K562 (cell line): ENCODE measurements around the gene BIVM. TPM values are rescaled to one million over a fixed set of nuclear protein-coding genes. Genes with fewer than 3 reads are reported as not detected.

Source experiments
- ARID1B ChIP-seq: fragments of 450-650 bp; IDR thresholded peaks from 2 replicates; pipeline ENCODE4 v1.6.1; 2016; ENCODE audit warnings: antibody characterized with exemption, mild to moderate bottlenecking, inconsistent platforms
- CTBP1 ChIP-seq: fragments of 450-650 bp; IDR thresholded peaks from 2 replicates; pipeline ENCODE4 v1.6.1; 2016; ENCODE audit warnings: borderline replicate concordance
- DPF2 ChIP-seq: fragments of 450-650 bp; IDR thresholded peaks from 2 replicates; pipeline ENCODE4 v1.6.1; 2016
- HES1 ChIP-seq: fragments of 450-650 bp; IDR thresholded peaks from 2 replicates; pipeline ENCODE4 v1.6.1; 2016; ENCODE audit warnings: low read depth, mild to moderate bottlenecking, moderate library complexity
- HINFP ChIP-seq: fragments of 450-650 bp; conservative IDR thresholded peaks from 2 replicates; pipeline ENCODE4 v1.6.1; 2016; ENCODE audit warnings: missing genetic modification characterization, low read depth, mild to moderate bottlenecking, control low read depth, missing compliant biosample characterization
- KLF16 ChIP-seq: IDR thresholded peaks from 2 replicates; pipeline ENCODE4 v1.6.1; 2016; ENCODE audit warnings: antibody characterized with exemption
- MEF2A ChIP-seq: IDR thresholded peaks from 2 replicates; pipeline ENCODE4 v1.6.1; 2011; ENCODE audit warnings: low read depth, mild to moderate bottlenecking, low read length, moderate library complexity; ENCODE audit not compliant: control insufficient read depth
- SETDB1 ChIP-seq: IDR thresholded peaks from one replicate; pipeline ENCODE4 v1.6.1; 2012; ENCODE audit warnings: low read length, control low read depth, inconsistent platforms
- SMARCC2 ChIP-seq: fragments of 450-650 bp; IDR thresholded peaks from 2 replicates; pipeline ENCODE4 v1.6.1; 2017; ENCODE audit warnings: antibody characterized with exemption, moderate library complexity, mild to moderate bottlenecking, low read depth
- SNRNP70 ChIP-seq: fragments of 200-400 bp; formaldehyde crosslinking; optimal IDR thresholded peaks from 2 replicates; pipeline ENCODE3; 2017; ENCODE audit warnings: low read depth, low read length
- ZBTB40 ChIP-seq, 2 experiments: fragments of 450-650 bp in 1 of 2; sonication (generic) in 1 of 2; formaldehyde crosslinking in 1 of 2; IDR thresholded peaks; 2 replicates each; pipeline versions ENCODE4 v1.7.1 to v1.9.0; 2016 to 2022; ENCODE audit warnings: inconsistent platforms in 1 of 2, mild to moderate bottlenecking in 1 of 2, missing genetic modification reagents in 1 of 2
- ZC3H8 ChIP-seq: fragments of 450-650 bp; IDR thresholded peaks from 2 replicates; pipeline ENCODE4 v1.6.1; 2017
- ZKSCAN1 ChIP-seq: fragments of 150-350 bp; IDR thresholded peaks from 2 replicates; pipeline ENCODE4 v1.6.1; 2016; ENCODE audit warnings: low read depth, low read length
- ZNF551 ChIP-seq: fragments of 250-450 bp; sonication (Bioruptor Pico); IDR thresholded peaks from 2 replicates; pipeline ENCODE4 v1.5.0; 2021; ENCODE audit warnings: mild to moderate bottlenecking, moderate library complexity
- ZNF586 ChIP-seq: fragments of 450-650 bp; formaldehyde crosslinking; conservative IDR thresholded peaks from 2 replicates; pipeline ENCODE4 v1.4.0; 2020; ENCODE audit warnings: mild to moderate bottlenecking, moderate library complexity
- polyA plus RNA-seq, 8 experiments: library from polyadenylated mRNA; depleted of rRNA in 4 of 8; stranded (reverse) in 5 of 8; unstranded in 3 of 8; fragments of >200 nt; fragmentation: Nextera tagmentation in 2 of 8; fragmentation: Illumina TruSeq in 1 of 8; extraction: Ambion mirVana in 2 of 8; extraction: Trizol in 1 of 8; gene quantifications; 2 replicates each; pipeline versions ENCODE4 v1.2.1 to v1.2.3, GENCODE V29; 2011 to 2014; ENCODE audit warnings: inconsistent platforms in 1 of 8, missing spikeins in 1 of 8
- total RNA-seq, 7 experiments: library from RNA; depleted of rRNA in 6 of 7; stranded (reverse); fragments of >200 nt in 6 of 7; fragmentation: Illumina TruSeq in 2 of 7; extraction: Trizol in 2 of 7; gene quantifications; 2 replicates each; pipeline versions ENCODE4 v1.2.1 to v1.2.3, GENCODE V29; 2011 to 2021; ENCODE audit warnings: low replicate concordance in 1 of 7

The BIVM gene
- total and polyA plus RNA-seq, 9 of the 15 experiments (the other 6 are each of a cell fraction or from before 2014, with no cell fraction given): 3.6 to 23.1 (median 16.8) TPM

- TF ChIP-seq ZBTB40 (IDR thresholded peaks at IDR 0.05) (no peak), ZBTB40 (CRISPR knock-in tag; IDR thresholded peaks at IDR 0.05) (no peak), ZKSCAN1 (no peak), ZNF586 (CRISPR knock-in tag) (no peak), ARID1B (peak; percentile 35; the same call in 1 of the 2 replicates), SETDB1 (no peak), SNRNP70 (no peak), CTBP1 (peak; percentile 30; the same call in 1 of the 2 replicates), ZNF551 (CRISPR knock-in tag) (no peak), DPF2 (0 out of 2 replicates have a peak, but pooled peaks have one; percentile 28), KLF16 (no peak), ZC3H8 (no peak), HINFP (tag) (no peak), HES1 (no peak), SMARCC2 (no peak), MEF2A (no peak)
These were observed 19.3 kb upstream of the BIVM start (continued) for GRCh38 chr13:102779436-102780159.
